A549 treated with AZD9567 at 1 μM for 4 hours (cell line): ENCODE data around the gene RHAG. TPM values are rescaled to one million over a fixed set of nuclear protein-coding genes. Genes with fewer than 3 reads are reported as not detected.

ENCODE experiments used
- total RNA-seq: library from RNA; stranded (reverse); fragments of 200-300 nt; extraction: Qiagen RNA extraction; gene quantifications from 5 replicates; pipeline ENCODE4 v1.2.3, GENCODE V29; 2022; ENCODE audit not compliant: insufficient read depth

The RHAG gene
- 0.03 to 0.07 TPM (median 0.05 TPM) in 3 of 5 replicates, not detected in the others for total RNA-seq

GRCh38 chr6:49636713-49637349 lies at the start of gene RHAG:
RHAG (minus strand) TSS chr6:49636839; CDS start chr6:49636812, 27 bp downstream.

Other genes starting within 250 kb of the RHAG start
- 3.4 to 6.5 TPM (median 5.9 TPM) in 5 replicates for gene MMUT, start 173.6 kb downstream of the RHAG start, total RNA-seq
- 5.8 to 8.3 TPM (median 8.2 TPM) in 5 replicates for gene CENPQ, start 173.5 kb downstream of the RHAG start, total RNA-seq
- gene GLYATL3, start 136.9 kb downstream of the RHAG start, total RNA-seq, result not detected in 5 replicates
- gene C6orf141, start 86.2 kb downstream of the RHAG start, total RNA-seq, result 9.2 to 12.0 TPM (median 10.5 TPM) in 5 replicates
- not detected in 5 replicates for gene CRISP2, start 76.7 kb upstream of the RHAG start, total RNA-seq
- not detected in 5 replicates for gene CRISP3, start 107.5 kb upstream of the RHAG start, total RNA-seq
- not detected in 5 replicates for gene PGK2, start 150.4 kb upstream of the RHAG start, total RNA-seq
- gene CRISP1, start 229.7 kb upstream of the RHAG start, total RNA-seq, result not detected in 5 replicates